ENCODE results near the gene URM1.

URM1 gene

GRCh38 chr9:128388150-128388549 is 17.0 kb downstream of the URM1 start:
- no peak for DNase-seq

- DNase-seq: no peak
Measured at GRCh38 chr9:128389395-128390149, 18.4 kb downstream of the URM1 start.

GRCh38 chr9:128390150-128390812 is 19.1 kb downstream of the URM1 start:
- DNase-seq: no peak

- DNase-seq: no peak
Measured at GRCh38 chr9:128390813-128391711, 19.9 kb downstream of the URM1 start.

GRCh38 chr9:128391956-128392301 is 20.8 kb downstream of the URM1 start:
- DNase-seq: no peak

GRCh38 chr9:128392302-128393144 is 21.3 kb downstream of the URM1 start:
- DNase-seq: no peak

GRCh38 chr9:128393145-128393775 is 22.1 kb downstream of the URM1 start:
- DNase-seq: no peak

GRCh38 chr9:128393970-128394369 is 22.8 kb downstream of the URM1 start:
- no peak for DNase-seq

GRCh38 chr9:128394379-128395168 is 23.4 kb downstream of the URM1 start:
- DNase-seq: no peak

- no peak for DNase-seq
Measured at GRCh38 chr9:128396970-128397613, 25.9 kb downstream of the URM1 start.

GRCh38 chr9:128397831-128398230 is 26.7 kb downstream of the URM1 start:
- no peak for DNase-seq

GRCh38 chr9:128399861-128400260 is 28.7 kb downstream of the URM1 start:
- no peak for DNase-seq

- no peak for DNase-seq
Measured at GRCh38 chr9:128404560-128404959, 33.4 kb downstream of the URM1 start.

GRCh38 chr9:128405077-128405779 is 34.1 kb downstream of the URM1 start:
- DNase-seq: no peak

GRCh38 chr9:128405780-128406171 is 34.6 kb downstream of the URM1 start:
- no peak for DNase-seq

- DNase-seq: no peak
Measured at GRCh38 chr9:128406848-128407391, 35.7 kb downstream of the URM1 start.

- no peak for DNase-seq
Measured at GRCh38 chr9:128408963-128409431, 37.8 kb downstream of the URM1 start.

GRCh38 chr9:128409450-128409849 is 38.3 kb downstream of the URM1 start:
- DNase-seq: no peak

GRCh38 chr9:128409978-128410377 is 38.8 kb downstream of the URM1 start:
- DNase-seq: no peak

All from NCI-H187 treated with DMSO at 0.1 percent for 48 hours (cell line).